Lung microvascular endothelial cell (primary cell): Measurements from ENCODE around the gene IFNA17. TPM values are rescaled to one million over a fixed set of nuclear protein-coding genes. Genes with fewer than 3 reads are reported as not detected.
"Not testable (repeated sequence)": the region's sequence is repeated elsewhere in the genome, so short reads cannot be mapped to it uniquely, and the experiment has no call there.

Experiments
- DNase-seq, 2 donors: peaks; one replicate each; pipeline versions ENCODE4 v3.0.0 to v3.0.0-alpha.2; 2010; ENCODE audit warnings: low read depth in 2 of 2
- total RNA-seq: library from RNA; depleted of rRNA; stranded (reverse); fragments of >200 nt; gene quantifications from 2 replicates; pipeline ENCODE4 v1.2.1, GENCODE V29; 2014

IFNA17 gene
- not detected in 2 replicates for total RNA-seq

GRCh38 chr9:21228122-21228521 is at the start of gene IFNA17:
TSS of gene IFNA17 (minus strand) at chr9:21228222. CDS start at chr9:21228173, 49 bp downstream.
- no peak for DNase-seq

- DNase-seq = no peak
Measured at GRCh38 chr9:21268347-21268657, 40.3 kb upstream of the IFNA17 start.

DNA sequence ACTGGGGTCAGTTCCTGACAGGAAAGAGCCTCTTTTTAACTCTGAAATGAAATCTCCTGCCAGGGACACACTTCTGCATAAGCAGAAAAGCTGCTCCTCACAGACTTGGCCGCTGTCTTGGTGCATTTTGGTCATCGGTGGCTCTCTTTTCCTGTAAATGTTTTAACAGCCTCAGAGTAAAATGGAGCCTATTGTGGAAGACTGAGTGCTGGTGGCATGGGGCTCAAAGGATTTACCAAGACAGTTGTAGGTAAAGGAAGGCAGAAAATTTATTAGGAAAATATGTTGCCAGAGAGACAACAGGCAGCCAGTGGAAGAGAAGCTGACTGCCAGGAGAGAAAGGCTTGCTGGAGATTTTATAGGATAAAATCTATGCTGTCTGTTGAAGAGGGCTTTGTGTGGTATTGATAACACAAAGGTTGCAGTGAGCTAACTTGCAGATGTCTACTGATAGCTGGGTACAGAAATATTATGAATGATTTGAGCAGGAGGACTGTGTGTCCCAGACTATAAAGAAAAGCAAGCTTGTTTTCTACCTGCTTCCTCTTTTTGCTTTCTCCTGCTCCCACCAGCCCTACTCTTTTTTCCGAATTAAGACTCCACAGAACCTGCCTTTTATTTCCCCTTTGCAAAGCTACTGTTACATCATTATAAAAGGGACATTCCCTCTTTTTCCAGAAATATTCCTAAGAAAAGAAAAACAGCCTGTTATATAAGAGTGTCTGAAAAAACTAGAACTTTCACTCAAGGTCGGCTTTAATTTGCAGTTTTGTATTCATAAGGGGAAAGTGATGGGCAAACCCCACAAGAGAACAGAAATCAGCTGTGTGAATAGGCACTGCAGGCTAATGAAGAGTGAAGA is 39.7 kb upstream of the IFNA17 start:
- no peak for DNase-seq

GRCh38 chr9:21266733-21267484 is 38.9 kb upstream of the IFNA17 start:
- DNase-seq = no peak

DNA sequence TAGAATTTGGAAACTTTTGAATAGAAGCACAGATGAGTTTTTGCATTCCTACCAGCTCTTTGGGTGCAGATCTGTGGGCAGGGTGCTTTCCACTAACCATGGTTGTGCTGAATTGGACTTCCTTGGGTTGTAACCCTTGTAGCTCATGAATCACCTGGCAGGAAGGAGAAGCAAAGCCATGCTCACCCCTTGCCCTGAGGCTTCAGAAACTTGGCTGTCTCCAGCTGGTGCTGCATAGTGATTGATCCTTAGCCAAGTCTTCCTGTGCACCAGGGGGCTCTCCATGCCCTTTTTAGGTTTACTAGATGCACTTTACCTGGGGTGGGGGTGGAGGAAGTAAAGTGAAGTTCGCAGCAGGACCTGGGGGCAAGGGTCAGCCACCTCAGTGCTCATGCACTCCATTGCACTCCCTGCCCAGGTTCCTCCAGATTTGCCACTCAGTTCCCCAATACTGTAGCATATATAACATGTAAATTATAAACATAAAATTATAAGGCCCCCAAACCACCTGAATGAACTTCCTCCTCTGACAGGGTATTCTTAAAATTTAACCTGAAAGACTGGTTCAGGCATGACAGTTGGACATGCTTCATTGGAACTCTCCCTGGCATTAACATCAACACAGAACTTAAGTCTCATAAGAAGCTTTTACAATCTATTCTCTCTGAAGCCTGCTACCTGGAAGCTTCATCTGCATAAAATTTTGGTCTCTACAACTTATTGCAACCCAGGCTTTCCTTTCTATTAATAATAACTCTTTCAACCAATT is 37.6 kb upstream of the IFNA17 start:
- DNase-seq = no peak

- DNase-seq = no peak
Measured at GRCh38 chr9:21255538-21256212, 27.7 kb upstream of the IFNA17 start.

DNA sequence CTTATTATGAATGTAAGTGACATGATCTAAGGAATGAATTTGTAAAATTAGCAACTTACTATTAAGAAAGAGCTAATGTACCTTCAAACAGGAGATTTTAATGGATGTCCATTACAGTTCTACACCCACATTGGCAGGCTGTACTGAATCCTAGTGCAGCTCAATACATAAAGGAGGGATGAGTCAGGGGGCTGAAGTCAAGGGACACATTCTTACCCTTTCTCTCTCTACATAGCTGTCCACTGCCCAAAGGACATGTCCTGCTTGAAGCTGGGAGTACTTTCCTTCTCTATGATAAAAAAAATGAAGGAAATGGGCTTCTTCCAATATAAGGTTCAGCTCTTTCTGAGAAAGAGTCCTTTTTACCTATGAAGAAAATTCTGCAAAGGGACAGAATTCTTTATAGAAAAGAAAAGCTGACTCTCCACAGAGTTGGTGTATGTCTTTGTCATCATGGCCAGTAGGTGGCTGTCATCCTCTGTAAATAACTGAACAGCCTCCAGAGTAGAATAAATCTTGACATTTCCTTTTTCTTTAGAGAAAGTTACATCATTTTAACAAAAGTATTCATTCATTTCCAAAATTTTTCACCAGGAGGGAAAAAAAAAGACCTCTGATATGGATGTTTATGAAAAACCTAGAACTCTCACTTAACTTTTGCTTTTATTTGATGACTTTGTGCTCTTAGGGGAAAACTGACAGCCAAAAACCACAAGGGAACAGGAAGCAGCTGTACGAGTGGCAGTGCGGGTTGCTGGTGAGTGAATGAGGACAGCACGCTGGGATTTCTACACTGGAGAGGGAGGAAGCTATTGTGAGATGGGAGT is 24.9 kb upstream of the IFNA17 start:
- DNase-seq = peak; percentile 72 to 93

GRCh38 chr9:21251638-21252037 is 23.6 kb upstream of the IFNA17 start:
- DNase-seq = no peak

GRCh38 chr9:21251190-21251589 is 23.2 kb upstream of the IFNA17 start:
- DNase-seq = no peak

GRCh38 chr9:21244836-21245235 is 16.8 kb upstream of the IFNA17 start:
- no peak for DNase-seq

GRCh38 chr9:21239911-21240310 is 11.9 kb upstream of the IFNA17 start, which contains the start of gene IFNA14:
TSS of gene IFNA14 (minus strand) at chr9:21240005. CDS start at chr9:21239935, 70 bp downstream.
- DNase-seq = no peak

DNA sequence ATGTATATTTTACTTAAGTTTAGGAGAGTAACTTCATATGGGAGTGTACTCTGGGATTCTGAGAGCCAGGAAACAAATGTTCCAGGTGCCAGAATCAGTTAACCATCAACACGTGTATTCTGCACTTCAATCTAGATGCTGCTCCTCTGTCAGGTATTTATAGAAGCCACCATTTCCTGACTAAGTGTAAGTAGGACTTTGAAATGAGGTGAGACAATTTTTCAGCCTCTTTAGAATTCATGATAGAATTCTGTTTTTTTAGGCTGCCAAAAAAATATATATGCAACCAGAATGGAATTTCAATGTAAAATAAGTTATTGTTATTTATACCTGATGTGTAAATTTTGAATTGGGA is 8.3 kb upstream of the IFNA17 start:
- not testable (repeated sequence) for DNase-seq

- DNase-seq = peak; percentile 56 to 73
Measured at GRCh38 chr9:21235468-21236359, 7.7 kb upstream of the IFNA17 start.

DNA sequence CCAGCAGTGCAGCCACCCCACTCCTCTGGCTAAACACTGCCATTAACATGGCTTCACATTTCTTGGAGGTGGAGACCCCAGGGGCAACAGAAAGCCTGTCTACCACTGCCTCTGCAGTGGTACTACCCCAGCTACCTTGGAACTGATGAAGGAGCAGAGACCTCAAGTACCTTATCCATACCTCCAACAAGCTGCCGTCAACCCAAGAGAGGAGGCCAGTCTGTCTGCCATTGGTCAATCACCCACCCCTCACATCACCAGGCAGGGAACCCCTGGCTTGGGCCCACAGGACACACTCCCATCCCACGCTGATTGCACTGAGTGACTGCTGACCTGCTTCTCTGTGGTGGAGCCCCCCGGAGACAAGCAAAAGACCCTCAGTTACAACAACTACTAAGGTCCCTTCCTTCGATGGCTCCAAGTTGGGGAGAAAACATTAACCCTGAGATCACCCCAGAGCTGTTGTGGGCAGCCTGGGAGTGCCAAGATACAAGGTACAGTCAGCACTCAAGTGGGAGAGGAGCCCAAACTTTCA is 6.2 kb upstream of the IFNA17 start:
- DNase-seq = no peak

- DNase-seq = no peak
Measured at GRCh38 chr9:21233258-21233657, 5.2 kb upstream of the IFNA17 start.

DNA sequence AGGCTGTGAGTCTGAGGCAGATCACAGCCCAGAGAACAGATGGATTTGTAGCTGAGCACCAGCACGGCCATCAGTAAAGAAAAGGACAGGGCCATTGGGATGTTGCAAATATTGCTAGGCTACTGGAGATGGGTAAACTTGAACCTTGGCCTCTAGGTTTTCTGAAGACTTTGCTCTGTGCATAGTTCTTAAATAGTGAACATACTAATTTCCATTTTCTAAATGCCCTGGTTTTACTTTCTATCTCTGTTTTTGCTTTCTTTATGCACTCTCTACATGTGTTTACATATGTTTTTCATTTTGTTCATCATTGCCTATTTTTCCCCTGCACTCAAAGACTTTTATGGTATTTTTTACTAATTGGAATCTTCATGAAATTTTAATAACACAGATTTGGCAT is 10.8 kb downstream of the IFNA17 start, which contains the start of gene IFNA16:
TSS of gene IFNA16 (minus strand) at position 101 of the 400 bp plus-strand sequence. CDS start at position 95, 6 bp downstream.
- not testable (repeated sequence) for DNase-seq

DNA sequence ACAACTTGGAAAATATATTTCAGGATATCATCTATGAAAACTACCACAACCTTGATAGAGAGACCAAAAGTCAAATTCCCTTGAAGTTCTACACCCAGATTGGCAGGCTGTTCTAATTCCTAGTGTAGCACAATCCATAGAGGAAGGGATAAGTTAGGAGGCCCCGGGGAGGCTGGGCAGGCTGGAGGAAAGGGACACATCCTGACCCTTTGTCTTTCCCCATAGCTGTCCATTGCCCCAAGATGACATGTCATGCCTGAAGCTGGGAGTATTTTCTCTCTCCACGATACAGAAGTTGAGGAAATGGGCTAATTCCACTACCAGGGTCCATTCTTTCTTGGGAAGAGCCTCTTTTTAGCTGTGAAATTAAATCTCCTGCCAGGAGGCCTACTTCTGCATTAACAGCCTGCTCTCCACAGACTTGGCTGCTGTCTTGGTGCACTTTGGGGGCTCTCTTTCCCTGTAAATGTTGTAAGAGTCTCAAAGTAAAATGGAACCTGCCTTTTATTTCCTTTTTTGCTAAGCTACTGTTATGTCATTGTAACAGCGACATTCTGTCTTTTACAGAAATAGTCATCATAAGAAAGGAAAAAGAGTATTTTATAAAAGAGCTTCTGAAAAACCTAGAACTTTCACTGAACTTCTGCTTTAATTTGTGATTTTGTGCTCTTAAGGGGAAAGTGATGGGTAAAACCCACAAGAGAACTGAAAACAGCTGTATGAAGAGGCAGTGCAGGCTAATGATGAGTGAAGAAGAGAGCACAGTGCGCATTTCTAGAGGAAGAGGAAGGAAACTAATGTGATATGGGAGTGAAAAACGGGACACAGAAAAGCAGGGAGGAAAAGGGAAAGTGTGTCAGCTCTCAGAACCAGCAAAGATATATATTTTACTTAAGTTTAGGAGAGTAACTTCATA is 14.4 kb downstream of the IFNA17 start:
- peak in 1 of 2 donors; percentile 8 for DNase-seq

GRCh38 chr9:21212160-21212559 is 15.9 kb downstream of the IFNA17 start:
- DNase-seq = not testable (repeated sequence)
